Osteocyte (in vitro differentiated cells): Measurements from ENCODE around the gene DMKN. TPM values are rescaled to one million over a fixed set of nuclear protein-coding genes. Genes with fewer than 3 reads are reported as not detected.

Source experiments
- DNase-seq: peaks from one replicate; pipeline ENCODE4 v3.0.0; 2021; ENCODE audit warnings: mixed read lengths; ENCODE audit not compliant: unreplicated experiment; ENCODE audit errors: extremely low spot score
- H3K27ac Mint-ChIP-seq: one replicate; pipeline ENCODE4 v1.8.0; 2021; ENCODE audit warnings: mild to moderate bottlenecking, mixed read lengths; ENCODE audit not compliant: unreplicated experiment
- H3K27me3 Mint-ChIP-seq: one replicate; pipeline ENCODE4 v1.8.0; 2021; ENCODE audit warnings: mixed read lengths; ENCODE audit not compliant: unreplicated experiment
- H3K36me3 Mint-ChIP-seq: one replicate; pipeline ENCODE4 v1.8.0; 2021; ENCODE audit warnings: mixed read lengths; ENCODE audit not compliant: unreplicated experiment
- H3K4me1 Mint-ChIP-seq: one replicate; pipeline ENCODE4 v1.8.0; 2021; ENCODE audit warnings: mixed read lengths; ENCODE audit not compliant: unreplicated experiment
- H3K4me3 Mint-ChIP-seq: one replicate; pipeline ENCODE4 v1.8.0; 2021; ENCODE audit warnings: mild to moderate bottlenecking, moderate library complexity, mixed read lengths; ENCODE audit not compliant: unreplicated experiment
- H3K9me3 Mint-ChIP-seq: one replicate; pipeline ENCODE4 v1.8.0; 2021; ENCODE audit warnings: mixed read lengths; ENCODE audit not compliant: unreplicated experiment
- total RNA-seq: library from RNA; stranded (reverse); gene quantifications from 2 replicates; pipeline ENCODE4 v1.2.1, GENCODE V29; 2021
- TF ChIP-seq, protein P1 (sequence below): fragments of 200-600 bp; sonication (generic); IDR thresholded peaks from 2 replicates; pipeline ENCODE4 v1.5.0; 2021; ENCODE audit warnings: antibody characterized with exemption, mild to moderate bottlenecking, moderate library complexity

The DMKN gene
- total RNA-seq, 1 donor from 2014 or later = not detected

DNA sequence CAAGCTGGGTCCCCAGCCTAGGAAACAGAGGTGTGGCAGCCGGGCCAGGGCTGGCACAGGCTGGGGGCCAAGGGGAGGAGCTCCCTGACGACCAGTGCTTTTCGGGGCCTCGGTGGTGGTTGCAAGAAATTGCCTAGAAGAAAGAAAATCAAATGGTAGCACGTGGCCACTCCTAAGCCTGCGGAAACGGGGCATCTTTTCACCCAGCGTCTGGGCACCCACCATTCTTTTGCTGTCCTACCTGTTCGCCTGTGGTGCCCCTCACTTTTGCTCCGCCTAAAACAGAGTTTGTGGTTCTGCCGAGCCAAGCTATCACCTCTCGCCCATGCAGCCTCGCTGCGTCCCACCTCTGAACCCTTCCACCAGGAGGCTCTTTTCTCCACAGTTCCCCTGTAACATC is 16.0 kb downstream of the DMKN start:
- no peaks in the 10 kb centered on the region for H3K4me1 Mint-ChIP-seq
- no peaks in the 10 kb centered on the region for H3K9me3 Mint-ChIP-seq
- TF ChIP-seq, protein P1, sequence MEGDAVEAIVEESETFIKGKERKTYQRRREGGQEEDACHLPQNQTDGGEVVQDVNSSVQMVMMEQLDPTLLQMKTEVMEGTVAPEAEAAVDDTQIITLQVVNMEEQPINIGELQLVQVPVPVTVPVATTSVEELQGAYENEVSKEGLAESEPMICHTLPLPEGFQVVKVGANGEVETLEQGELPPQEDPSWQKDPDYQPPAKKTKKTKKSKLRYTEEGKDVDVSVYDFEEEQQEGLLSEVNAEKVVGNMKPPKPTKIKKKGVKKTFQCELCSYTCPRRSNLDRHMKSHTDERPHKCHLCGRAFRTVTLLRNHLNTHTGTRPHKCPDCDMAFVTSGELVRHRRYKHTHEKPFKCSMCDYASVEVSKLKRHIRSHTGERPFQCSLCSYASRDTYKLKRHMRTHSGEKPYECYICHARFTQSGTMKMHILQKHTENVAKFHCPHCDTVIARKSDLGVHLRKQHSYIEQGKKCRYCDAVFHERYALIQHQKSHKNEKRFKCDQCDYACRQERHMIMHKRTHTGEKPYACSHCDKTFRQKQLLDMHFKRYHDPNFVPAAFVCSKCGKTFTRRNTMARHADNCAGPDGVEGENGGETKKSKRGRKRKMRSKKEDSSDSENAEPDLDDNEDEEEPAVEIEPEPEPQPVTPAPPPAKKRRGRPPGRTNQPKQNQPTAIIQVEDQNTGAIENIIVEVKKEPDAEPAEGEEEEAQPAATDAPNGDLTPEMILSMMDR = no peak
- no peak overlapping the region for H3K27ac Mint-ChIP-seq
- H3K27me3 Mint-ChIP-seq = peaks cover 12% of the 10 kb centered on the region
- no peaks in the 10 kb centered on the region for H3K36me3 Mint-ChIP-seq
- no peak overlapping the region for H3K4me3 Mint-ChIP-seq
- no peak for DNase-seq

GRCh38 chr19:35495107-35496064 is 18.1 kb downstream of the DMKN start:
- H3K27ac Mint-ChIP-seq = no peak overlapping the region
- no peaks in the 10 kb centered on the region for H3K4me1 Mint-ChIP-seq
- TF ChIP-seq, protein P1 = peak; percentile 87

DNA sequence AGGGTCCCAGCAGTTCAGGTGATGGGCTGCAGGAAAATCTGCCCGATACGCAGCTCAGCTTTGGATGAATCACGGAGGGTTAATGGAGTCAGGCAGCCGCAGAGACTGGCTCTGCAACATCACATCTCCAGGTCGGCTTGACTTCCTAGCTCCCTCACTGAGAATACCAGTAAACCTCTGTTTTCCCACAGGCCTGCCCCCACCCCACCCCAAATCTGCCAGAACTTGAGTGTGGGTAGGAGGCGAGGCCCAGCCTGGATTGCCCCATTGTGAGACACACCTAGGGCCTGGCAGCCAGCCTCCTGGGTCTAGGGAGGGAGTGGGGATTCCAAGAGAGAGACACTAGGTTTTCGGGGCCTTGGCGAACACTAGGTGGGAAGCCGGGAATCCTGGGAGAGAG is 19.5 kb downstream of the DMKN start:
- TF ChIP-seq, protein P1 = no peak
- H3K4me1 Mint-ChIP-seq = no peaks in the 10 kb centered on the region
- H3K27ac Mint-ChIP-seq = no peak overlapping the region
- no peak for DNase-seq
- H3K36me3 Mint-ChIP-seq = no peaks in the 10 kb centered on the region
- no peaks in the 10 kb centered on the region for H3K9me3 Mint-ChIP-seq
- no peak overlapping the region for H3K4me3 Mint-ChIP-seq
- H3K27me3 Mint-ChIP-seq = peaks cover 22% of the 10 kb centered on the region

More at GRCh38 chr19:35495107-35496064, 18.1 kb downstream of the DMKN start:
- Mint-ChIP-seq H3K27me3 (peaks cover 18% of the 10 kb centered on the region), H3K4me3 (no peak overlapping the region), H3K36me3 (no peaks in the 10 kb centered on the region), H3K9me3 (no peaks in the 10 kb centered on the region)
- DNase-seq = no peak

GRCh38 chr19:35491836-35492360 is 21.6 kb downstream of the DMKN start:
- no peak for DNase-seq
- TF ChIP-seq, protein P1 = no peak
- Mint-ChIP-seq H3K36me3 (no peaks in the 10 kb centered on the region), H3K27me3 (peaks cover 24% of the 10 kb centered on the region), H3K27ac (no peak overlapping the region), H3K4me1 (no peaks in the 10 kb centered on the region), H3K9me3 (no peaks in the 10 kb centered on the region), H3K4me3 (no peak overlapping the region)

DNA sequence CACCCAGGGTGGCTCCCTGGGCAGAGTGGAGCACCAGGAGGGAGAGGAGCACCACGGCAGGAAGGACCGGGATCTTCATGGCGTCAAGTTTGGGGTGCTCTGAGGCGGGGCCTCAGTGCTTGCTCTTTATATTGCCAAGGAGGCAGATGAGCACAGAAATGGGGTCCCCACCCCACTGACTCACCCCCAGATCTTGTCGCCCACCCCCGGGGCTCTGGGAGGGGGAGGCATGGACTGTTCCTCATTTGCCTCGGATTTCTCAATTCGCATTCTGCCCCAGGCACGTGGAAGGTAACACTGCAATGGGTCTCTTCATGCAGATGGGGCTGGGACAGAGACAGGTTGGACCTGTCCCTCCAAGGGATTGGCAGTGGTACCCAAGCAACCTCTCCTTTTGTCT is 23.1 kb downstream of the DMKN start, which contains the start of gene KRTDAP:
TSS of gene KRTDAP (minus strand) at position 101 of the 400 bp plus-strand sequence. CDS start at position 79, 22 bp downstream.
- Mint-ChIP-seq H3K27me3 (peaks cover 27% of the 10 kb centered on the region), H3K4me3 (no peak within 1 kb of the TSS), H3K27ac (no peak within 1 kb of the TSS), H3K9me3 (no peaks in the 10 kb centered on the region), H3K4me1 (no peaks in the 10 kb centered on the region), H3K36me3 (no peaks in the 10 kb centered on the region)
- DNase-seq = no peak
- TF ChIP-seq, protein P1 = no peak
